ENCODE measurements around the gene CLEC2D.
A peak's percentile ranks its signal among the peaks of the same experiment; 100 is the strongest.
"Not testable (repeated sequence)": the region's sequence is repeated elsewhere in the genome, so short reads cannot be mapped to it uniquely, and the experiment has no call there.

The CLEC2D gene

DNA sequence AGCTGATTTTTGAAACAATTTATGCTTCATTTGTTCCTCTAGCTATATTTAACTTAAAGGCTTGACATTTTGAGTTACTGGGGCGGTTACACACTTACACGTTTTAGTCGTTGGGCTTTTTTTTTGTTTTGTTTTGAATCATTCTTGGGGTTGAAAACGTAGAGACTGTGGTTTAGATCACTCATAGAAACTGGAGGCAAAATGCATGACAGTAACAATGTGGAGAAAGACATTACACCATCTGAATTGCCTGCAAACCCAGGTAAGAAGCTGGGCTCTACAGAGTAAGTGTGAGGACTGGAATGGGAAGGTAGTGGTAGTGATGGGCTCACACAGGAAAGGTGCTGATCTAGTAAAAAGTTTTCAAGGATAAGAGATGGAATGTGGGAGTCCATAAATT, at the start of gene CLEC2D:
CLEC2D (plus strand) TSS at position 180 of the 400 bp plus-strand sequence; CDS start at position 202, 22 bp downstream.
- Mint-ChIP-seq H3K27me3 (no peaks in the 10 kb centered on the region), H3K27ac (peak within 1 kb of the TSS; percentile 93), H3K9me3 (no peaks in the 10 kb centered on the region), H3K4me3 (peak within 1 kb of the TSS; percentile 84), H3K4me1 (peaks cover 66% of the 10 kb centered on the region), H3K36me3 (peaks cover 65% of the 10 kb centered on the region)
- ATAC-seq = peak; percentile 73

DNA sequence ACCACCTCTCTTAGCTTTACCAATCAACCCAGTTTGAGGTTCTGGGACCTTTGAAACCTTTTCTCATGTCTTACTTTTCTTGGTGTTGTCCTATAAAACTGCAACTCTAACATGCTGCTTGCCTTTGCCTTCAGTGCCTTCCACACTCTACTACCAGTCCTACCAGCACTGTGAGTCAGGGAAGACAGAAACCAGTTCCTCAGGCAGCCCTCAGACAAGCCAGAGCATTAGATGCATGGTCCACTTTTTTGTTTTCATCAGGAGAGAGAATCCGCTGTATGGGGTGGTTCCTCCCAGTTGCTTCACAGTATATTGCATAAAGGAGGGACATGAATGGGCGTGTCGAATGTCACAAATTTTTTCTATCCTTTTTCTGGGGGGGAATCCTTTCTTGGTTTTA, 44.5 kb upstream of the CLEC2D start:
- no peaks in the 10 kb centered on the region for H3K27me3 Mint-ChIP-seq
- ATAC-seq = no peak
- peaks cover 32% of the 10 kb centered on the region for H3K36me3 Mint-ChIP-seq
- peaks cover 15% of the 10 kb centered on the region for H3K4me1 Mint-ChIP-seq
- H3K27ac Mint-ChIP-seq = no peak overlapping the region
- H3K9me3 Mint-ChIP-seq = peaks cover 7% of the 10 kb centered on the region
- no peak overlapping the region for H3K4me3 Mint-ChIP-seq

GRCh38 chr12:9626291-9626690, 43.2 kb upstream of the CLEC2D start:
- Mint-ChIP-seq H3K36me3 (peaks cover 32% of the 10 kb centered on the region), H3K4me1 (peaks cover 12% of the 10 kb centered on the region), H3K27me3 (no peaks in the 10 kb centered on the region), H3K27ac (no peak overlapping the region), H3K4me3 (no peak overlapping the region), H3K9me3 (peaks cover 7% of the 10 kb centered on the region)
- no peak for ATAC-seq

DNA sequence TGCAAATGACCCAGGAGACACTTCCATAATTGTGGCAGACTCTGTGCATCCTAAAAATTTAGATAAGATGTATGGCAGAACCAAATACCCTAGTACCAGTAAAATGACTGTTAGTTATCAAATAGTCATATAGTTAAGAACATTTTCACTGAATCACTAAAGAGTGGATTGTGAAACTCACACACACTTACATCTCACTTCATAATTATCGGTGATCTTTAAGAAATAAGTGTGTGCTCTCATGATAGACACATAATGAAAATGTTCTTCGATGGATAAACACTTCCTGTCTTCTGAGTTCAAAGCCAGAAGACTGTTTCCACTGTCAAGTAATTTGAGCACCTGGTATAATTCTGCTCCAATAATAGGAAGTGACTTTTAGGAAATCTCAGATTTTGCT, 42.7 kb upstream of the CLEC2D start:
- Mint-ChIP-seq H3K27me3 (no peaks in the 10 kb centered on the region), H3K36me3 (peaks cover 32% of the 10 kb centered on the region), H3K9me3 (peaks cover 7% of the 10 kb centered on the region), H3K4me3 (no peak overlapping the region), H3K4me1 (peaks cover 12% of the 10 kb centered on the region), H3K27ac (no peak overlapping the region)
- ATAC-seq = no peak

DNA sequence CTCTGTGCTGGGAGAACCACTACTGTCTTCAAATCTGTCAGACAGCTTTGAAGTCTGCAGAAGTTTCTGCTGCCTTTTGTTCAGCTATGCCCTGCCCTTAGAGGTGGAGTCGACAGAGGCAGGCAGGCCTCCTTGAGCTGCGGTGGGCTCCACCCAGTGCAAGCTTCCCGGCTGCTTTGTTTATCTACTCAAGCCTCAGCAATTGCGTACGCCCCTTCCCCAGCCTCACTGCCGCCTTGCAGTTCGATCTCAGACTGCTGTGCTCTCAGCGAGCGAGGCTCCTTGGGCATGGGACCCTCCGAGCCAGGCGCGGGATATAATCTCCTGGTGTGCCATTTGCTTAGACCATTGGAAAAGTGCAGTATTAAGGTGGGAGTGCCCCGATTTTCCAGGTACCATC, 36.7 kb upstream of the CLEC2D start:
- H3K36me3 Mint-ChIP-seq = peaks cover 25% of the 10 kb centered on the region
- ATAC-seq = no peak
- H3K4me1 Mint-ChIP-seq = peaks cover 57% of the 10 kb centered on the region
- peaks cover 10% of the 10 kb centered on the region for H3K9me3 Mint-ChIP-seq
- no peaks in the 10 kb centered on the region for H3K27me3 Mint-ChIP-seq
- H3K27ac Mint-ChIP-seq = no peak overlapping the region
- H3K4me3 Mint-ChIP-seq = no peak overlapping the region

- H3K9me3 Mint-ChIP-seq = peaks cover 10% of the 10 kb centered on the region
- peak overlapping the region; percentile 86 for H3K27ac Mint-ChIP-seq
- H3K27me3 Mint-ChIP-seq = no peaks in the 10 kb centered on the region
- H3K4me3 Mint-ChIP-seq = peak overlapping the region; percentile 7
- H3K4me1 Mint-ChIP-seq = peaks cover 65% of the 10 kb centered on the region
- peak; percentile 70 for ATAC-seq
- H3K36me3 Mint-ChIP-seq = peaks cover 19% of the 10 kb centered on the region
Observed at GRCh38 chr12:9634177-9634803, 35.2 kb upstream of the CLEC2D start.

DNA sequence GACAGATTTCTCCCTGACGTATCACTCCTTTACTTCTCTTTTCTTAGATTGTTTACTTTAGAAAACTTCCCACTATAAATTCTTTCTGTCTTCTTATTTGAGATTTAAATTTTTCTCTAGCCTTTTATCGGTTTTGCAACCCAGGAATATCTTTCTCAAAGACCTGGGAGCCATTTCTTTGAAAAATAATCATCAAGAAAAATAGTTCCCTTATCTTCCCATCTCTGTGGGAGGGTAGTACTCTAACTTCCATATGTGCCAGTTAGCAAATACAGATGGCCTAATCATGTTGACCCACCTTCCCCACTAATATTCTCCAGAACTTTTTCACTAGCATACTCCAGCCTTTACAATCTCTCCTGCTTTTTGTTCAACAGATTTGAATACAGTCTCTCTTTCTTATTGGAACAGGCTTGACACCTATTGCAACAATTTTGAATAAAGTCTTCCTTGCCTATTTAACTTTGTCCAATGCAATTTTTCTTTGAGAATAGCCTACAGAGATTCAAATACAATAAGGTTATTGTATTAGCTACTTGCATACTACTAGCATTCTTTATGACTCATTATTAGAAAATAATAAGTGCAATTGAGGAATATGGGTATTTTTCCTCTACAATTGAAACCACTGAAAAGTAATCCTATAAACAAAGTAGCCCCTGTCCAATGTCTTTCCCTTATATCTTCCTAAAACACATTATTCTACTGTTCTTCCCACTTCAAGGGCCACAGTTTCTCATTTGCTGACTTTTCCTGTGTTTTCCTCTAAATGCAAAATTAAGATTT, 34.4 kb upstream of the CLEC2D start:
- peaks cover 18% of the 10 kb centered on the region for H3K36me3 Mint-ChIP-seq
- H3K4me3 Mint-ChIP-seq = no peak overlapping the region
- H3K9me3 Mint-ChIP-seq = peaks cover 10% of the 10 kb centered on the region
- ATAC-seq = no peak
- peak overlapping the region; percentile 86 for H3K27ac Mint-ChIP-seq
- no peaks in the 10 kb centered on the region for H3K27me3 Mint-ChIP-seq
- peaks cover 61% of the 10 kb centered on the region for H3K4me1 Mint-ChIP-seq

GRCh38 chr12:9636150-9636850, 33.2 kb upstream of the CLEC2D start:
- Mint-ChIP-seq H3K9me3 (peaks cover 10% of the 10 kb centered on the region), H3K4me1 (peaks cover 61% of the 10 kb centered on the region), H3K27me3 (no peaks in the 10 kb centered on the region), H3K36me3 (peaks cover 24% of the 10 kb centered on the region), H3K27ac (peak overlapping the region; percentile 86), H3K4me3 (peak overlapping the region; percentile 8)
- ATAC-seq = no peak

- Mint-ChIP-seq H3K27ac (peak overlapping the region; percentile 86), H3K9me3 (peaks cover 10% of the 10 kb centered on the region), H3K27me3 (no peaks in the 10 kb centered on the region), H3K4me3 (no peak overlapping the region), H3K4me1 (peaks cover 66% of the 10 kb centered on the region), H3K36me3 (peaks cover 29% of the 10 kb centered on the region)
- ATAC-seq = no peak
Observed at GRCh38 chr12:9636851-9637206, 32.7 kb upstream of the CLEC2D start.

- ATAC-seq = no peak
- Mint-ChIP-seq H3K4me3 (no peak overlapping the region), H3K27ac (no peak overlapping the region), H3K9me3 (peaks cover 10% of the 10 kb centered on the region), H3K36me3 (peaks cover 33% of the 10 kb centered on the region), H3K27me3 (no peaks in the 10 kb centered on the region), H3K4me1 (peaks cover 69% of the 10 kb centered on the region)
Observed at GRCh38 chr12:9640024-9640423, 29.5 kb upstream of the CLEC2D start.

GRCh38 chr12:9642606-9643265, 26.8 kb upstream of the CLEC2D start:
- H3K27me3 Mint-ChIP-seq = no peaks in the 10 kb centered on the region
- peak overlapping the region; percentile 91 for H3K4me3 Mint-ChIP-seq
- peaks cover 26% of the 10 kb centered on the region for H3K36me3 Mint-ChIP-seq
- peak; percentile 79 for ATAC-seq
- H3K4me1 Mint-ChIP-seq = peaks cover 60% of the 10 kb centered on the region
- peak overlapping the region; percentile 84 for H3K27ac Mint-ChIP-seq
- peaks cover 4% of the 10 kb centered on the region for H3K9me3 Mint-ChIP-seq

- H3K36me3 Mint-ChIP-seq = peaks cover 26% of the 10 kb centered on the region
- H3K4me3 Mint-ChIP-seq = peak overlapping the region; percentile 91
- H3K9me3 Mint-ChIP-seq = peaks cover 4% of the 10 kb centered on the region
- H3K27me3 Mint-ChIP-seq = no peaks in the 10 kb centered on the region
- H3K27ac Mint-ChIP-seq = peak overlapping the region; percentile 84
- peaks cover 56% of the 10 kb centered on the region for H3K4me1 Mint-ChIP-seq
- no peak for ATAC-seq
Observed at GRCh38 chr12:9643266-9643660, 26.2 kb upstream of the CLEC2D start.

GRCh38 chr12:9644985-9645551, 24.4 kb upstream of the CLEC2D start:
- Mint-ChIP-seq H3K4me1 (peaks cover 51% of the 10 kb centered on the region), H3K36me3 (peaks cover 32% of the 10 kb centered on the region), H3K27ac (peak overlapping the region; percentile 84), H3K4me3 (peak overlapping the region; percentile 74)
- H3K9me3 Mint-ChIP-seq, H3K27me3 Mint-ChIP-seq, ATAC-seq: not testable (repeated sequence)

DNA sequence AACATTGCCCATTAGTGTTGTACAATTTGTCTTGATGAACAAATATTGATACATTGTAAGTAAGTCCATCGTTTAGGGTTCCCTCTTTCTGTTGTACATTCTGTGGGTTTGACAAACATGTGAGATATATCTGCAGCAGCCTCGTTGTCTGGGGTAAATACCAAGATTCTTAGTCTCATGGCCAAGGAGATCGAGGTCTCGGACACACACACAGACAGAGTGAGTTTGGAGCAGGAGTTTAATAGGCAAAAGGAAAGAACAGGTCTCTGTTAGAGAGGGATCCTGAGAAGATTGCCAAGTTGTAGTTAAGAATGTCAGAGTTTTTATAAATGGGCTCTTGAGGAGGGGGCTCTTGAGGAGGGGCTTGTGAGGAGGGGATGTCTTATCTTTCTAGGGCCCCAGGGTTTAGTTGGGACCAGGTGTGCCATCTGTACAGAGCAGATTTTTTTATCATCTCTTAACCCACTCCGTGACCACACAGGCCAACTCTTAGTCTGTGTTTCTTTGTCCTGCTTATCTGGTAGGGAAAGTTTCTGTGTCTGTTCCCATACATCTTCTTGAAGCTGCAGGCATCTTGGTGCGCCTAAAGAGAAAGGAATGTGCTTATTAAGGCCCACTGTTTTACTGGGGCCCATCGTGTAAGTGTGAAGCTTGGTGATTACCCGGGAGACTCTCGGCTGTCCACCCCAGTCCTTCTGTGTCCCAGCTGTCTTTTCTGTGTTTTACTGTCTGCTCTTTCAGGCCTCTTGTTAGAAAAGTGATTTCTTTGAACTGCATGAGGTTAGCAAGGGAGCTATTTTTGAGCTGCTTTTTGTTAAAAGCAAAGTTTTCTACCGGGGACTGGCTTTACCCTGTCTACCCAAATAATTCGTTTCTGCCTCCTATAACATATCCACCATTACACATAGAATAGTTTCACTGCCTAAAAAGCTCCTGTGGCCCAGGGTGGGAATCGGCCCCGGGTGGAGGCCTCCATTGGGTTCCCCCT, 22.4 kb upstream of the CLEC2D start:
- Mint-ChIP-seq H3K4me1 (peaks cover 59% of the 10 kb centered on the region), H3K9me3 (peaks cover 4% of the 10 kb centered on the region), H3K27me3 (no peaks in the 10 kb centered on the region), H3K36me3 (peaks cover 27% of the 10 kb centered on the region), H3K4me3 (peak overlapping the region; percentile 96), H3K27ac (peak overlapping the region; percentile 98)
- peak; percentile 2 for ATAC-seq

Measured in stimulated activated memory B cell treated with anti-CD40 and anti-IgM and Interleukin-4, amounts not matched to agents 10 μg/mL and 1 μg/mL and 100 μg/mL, for 72 hours (primary cell).